OCI-LY3 (cell line): ENCODE data around the gene SIK3.

Experiments
- H2AFZ ChIP-seq: fragments of 200-600, 300-600 bp; shearing (Covaris generic); 2 replicates; pipeline ENCODE4 v1.6.0; 2014; ENCODE audit warnings: antibody characterized with exemption, low read depth, low read length
- H3K27ac ChIP-seq: fragments of 200-600, 300-600 bp; sonication (generic); 2 replicates; pipeline ENCODE4 v1.5.1; 2014; ENCODE audit warnings: mild to moderate bottlenecking, low read length, moderate library complexity, mixed read lengths
- H3K27me3 ChIP-seq: fragments of 200-600, 300-600 bp; sonication (generic); 2 replicates; pipeline ENCODE4 v1.6.1; 2014; ENCODE audit warnings: low read depth, low read length, mixed read lengths
- H3K36me3 ChIP-seq: fragments of 200-600, 300-600 bp; sonication (generic); replicated peaks from 2 replicates; pipeline ENCODE3; 2014; ENCODE audit warnings: low read depth, low read length, mixed read lengths
- H3K4me1 ChIP-seq: fragments of 300-600, 200-600 bp; sonication (generic); 2 replicates; pipeline ENCODE4 v1.6.1; 2014; ENCODE audit warnings: low read length, mixed read lengths
- H3K4me2 ChIP-seq: fragments of 200-600, 300-600 bp; sonication (generic); 2 replicates; pipeline ENCODE4 v1.6.1; 2014; ENCODE audit warnings: low read length, mixed read lengths
- H3K4me3 ChIP-seq: fragments of 300-600, 200-600 bp; sonication (generic); 2 replicates; pipeline ENCODE4 v1.5.1; 2014; ENCODE audit warnings: antibody characterized with exemption, mild to moderate bottlenecking, low read length, moderate library complexity
- H3K79me2 ChIP-seq: fragments of 300-600, 200-600 bp; shearing (Covaris generic); 2 replicates; pipeline ENCODE4 v1.6.1; 2014; ENCODE audit warnings: mild to moderate bottlenecking, low read length, mixed read lengths
- H3K9ac ChIP-seq: fragments of 300-600, 200-600 bp; shearing (Covaris generic); 2 replicates; pipeline ENCODE4 v1.6.0; 2014; ENCODE audit warnings: mild to moderate bottlenecking, low read length, moderate library complexity
- H3K9me3 ChIP-seq: fragments of 200-600, 300-600 bp; shearing (Covaris generic); 2 replicates; pipeline ENCODE4 v1.6.1; 2014; ENCODE audit warnings: low read length, mixed read lengths; ENCODE audit not compliant: insufficient read depth
- H4K20me1 ChIP-seq: fragments of 200-600, 300-600 bp; sonication (generic); 2 replicates; pipeline ENCODE4 v1.6.1; 2016; ENCODE audit warnings: low read length, mixed read lengths; ENCODE audit not compliant: insufficient read depth
- EZH2phosphoT487 ChIP-seq: fragments of 200-600 bp; shearing (Covaris generic); IDR thresholded peaks from 2 replicates; pipeline ENCODE4 v1.6.1; 2018; ENCODE audit warnings: antibody characterized with exemption, mixed run types, low read depth
- TF ChIP-seq, protein P1 (sequence below): fragments of 200-600, 300-600 bp; sonication (generic); IDR thresholded peaks from 2 replicates; pipeline ENCODE4 v1.5.1; 2014; ENCODE audit warnings: antibody characterized with exemption, low read length, low read depth

SIK3 gene

GRCh38 chr11:117017456-117017855 is 80.8 kb downstream of the SIK3 start:
- Histone ChIP-seq H3K36me3 (peaks cover 4% of the 10 kb centered on the region), H3K27ac (no peak overlapping the region), H3K4me1 (peaks cover 31% of the 10 kb centered on the region), H3K4me2 (no peak overlapping the region), H2AFZ (no peak overlapping the region), H3K4me3 (no peak overlapping the region), H4K20me1 (peaks cover 38% of the 10 kb centered on the region), H3K27me3 (no peaks in the 10 kb centered on the region), H3K79me2 (peaks cover 35% of the 10 kb centered on the region), H3K9me3 (no peaks in the 10 kb centered on the region), H3K9ac (no peak overlapping the region)
- TF ChIP-seq, protein P1, sequence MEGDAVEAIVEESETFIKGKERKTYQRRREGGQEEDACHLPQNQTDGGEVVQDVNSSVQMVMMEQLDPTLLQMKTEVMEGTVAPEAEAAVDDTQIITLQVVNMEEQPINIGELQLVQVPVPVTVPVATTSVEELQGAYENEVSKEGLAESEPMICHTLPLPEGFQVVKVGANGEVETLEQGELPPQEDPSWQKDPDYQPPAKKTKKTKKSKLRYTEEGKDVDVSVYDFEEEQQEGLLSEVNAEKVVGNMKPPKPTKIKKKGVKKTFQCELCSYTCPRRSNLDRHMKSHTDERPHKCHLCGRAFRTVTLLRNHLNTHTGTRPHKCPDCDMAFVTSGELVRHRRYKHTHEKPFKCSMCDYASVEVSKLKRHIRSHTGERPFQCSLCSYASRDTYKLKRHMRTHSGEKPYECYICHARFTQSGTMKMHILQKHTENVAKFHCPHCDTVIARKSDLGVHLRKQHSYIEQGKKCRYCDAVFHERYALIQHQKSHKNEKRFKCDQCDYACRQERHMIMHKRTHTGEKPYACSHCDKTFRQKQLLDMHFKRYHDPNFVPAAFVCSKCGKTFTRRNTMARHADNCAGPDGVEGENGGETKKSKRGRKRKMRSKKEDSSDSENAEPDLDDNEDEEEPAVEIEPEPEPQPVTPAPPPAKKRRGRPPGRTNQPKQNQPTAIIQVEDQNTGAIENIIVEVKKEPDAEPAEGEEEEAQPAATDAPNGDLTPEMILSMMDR = no peak
- no peak for TF ChIP-seq EZH2phosphoT487

GRCh38 chr11:117016747-117017146 is 81.5 kb downstream of the SIK3 start:
- no peak overlapping the region for H3K4me2 ChIP-seq
- no peak overlapping the region for H3K4me3 ChIP-seq
- H3K27ac ChIP-seq = no peak overlapping the region
- H3K36me3 ChIP-seq = peaks cover 4% of the 10 kb centered on the region
- no peak overlapping the region for H3K9ac ChIP-seq
- no peaks in the 10 kb centered on the region for H3K27me3 ChIP-seq
- H3K4me1 ChIP-seq = peaks cover 25% of the 10 kb centered on the region
- H3K79me2 ChIP-seq = peaks cover 30% of the 10 kb centered on the region
- no peak for TF ChIP-seq EZH2phosphoT487
- TF ChIP-seq, protein P1 = no peak
- no peaks in the 10 kb centered on the region for H3K9me3 ChIP-seq
- H2AFZ ChIP-seq = no peak overlapping the region
- peaks cover 35% of the 10 kb centered on the region for H4K20me1 ChIP-seq

GRCh38 chr11:117016246-117016645 is 82.0 kb downstream of the SIK3 start:
- Histone ChIP-seq H3K79me2 (peaks cover 26% of the 10 kb centered on the region), H3K4me3 (no peak overlapping the region), H4K20me1 (peaks cover 31% of the 10 kb centered on the region), H3K27me3 (no peaks in the 10 kb centered on the region), H3K4me1 (peaks cover 23% of the 10 kb centered on the region), H3K4me2 (no peak overlapping the region), H2AFZ (no peak overlapping the region), H3K9ac (no peak overlapping the region), H3K27ac (no peak overlapping the region), H3K9me3 (no peaks in the 10 kb centered on the region), H3K36me3 (peaks cover 4% of the 10 kb centered on the region)
- TF ChIP-seq, protein P1 = no peak
- TF ChIP-seq EZH2phosphoT487 = no peak

DNA sequence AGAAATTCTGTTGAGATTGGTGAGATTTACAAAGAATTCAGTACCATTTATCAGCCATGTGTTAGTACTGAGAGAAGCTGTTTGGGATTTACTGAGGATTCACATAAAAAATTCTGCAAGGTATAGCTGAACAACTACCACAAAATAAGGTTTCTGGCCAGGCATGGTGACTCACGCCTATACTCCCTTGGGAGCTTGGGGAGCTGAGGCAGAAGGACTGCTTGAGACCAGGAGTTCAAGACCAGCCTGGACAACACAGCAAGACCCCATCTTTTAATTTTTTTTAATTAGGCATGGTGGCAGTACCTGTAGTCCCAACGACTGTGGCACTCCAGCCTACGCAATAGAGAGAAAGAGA is 86.7 kb downstream of the SIK3 start:
- Histone ChIP-seq H3K4me3 (no peak overlapping the region), H3K27ac (no peak overlapping the region), H3K9ac (no peak overlapping the region), H3K4me1 (peaks cover 2% of the 10 kb centered on the region), H3K36me3 (no peaks in the 10 kb centered on the region), H3K79me2 (peaks cover 9% of the 10 kb centered on the region), H4K20me1 (peaks cover 6% of the 10 kb centered on the region; the same call in 1 of the 2 replicates), H3K9me3 (no peaks in the 10 kb centered on the region), H2AFZ (no peak overlapping the region), H3K27me3 (no peaks in the 10 kb centered on the region), H3K4me2 (no peak overlapping the region)
- TF ChIP-seq, protein P1 = no peak
- no peak for TF ChIP-seq EZH2phosphoT487
